GM18499 (cell line): ENCODE data around the gene CACNA1I.

ENCODE experiments used
- ATAC-seq: cut with Tn5 transposase; IDR thresholded peaks from one replicate; pipeline ENCODE4 v1.9.1; 2021; ENCODE audit warnings: moderate number of reproducible peaks; ENCODE audit not compliant: insufficient read depth, unreplicated experiment

Gene CACNA1I

DNA sequence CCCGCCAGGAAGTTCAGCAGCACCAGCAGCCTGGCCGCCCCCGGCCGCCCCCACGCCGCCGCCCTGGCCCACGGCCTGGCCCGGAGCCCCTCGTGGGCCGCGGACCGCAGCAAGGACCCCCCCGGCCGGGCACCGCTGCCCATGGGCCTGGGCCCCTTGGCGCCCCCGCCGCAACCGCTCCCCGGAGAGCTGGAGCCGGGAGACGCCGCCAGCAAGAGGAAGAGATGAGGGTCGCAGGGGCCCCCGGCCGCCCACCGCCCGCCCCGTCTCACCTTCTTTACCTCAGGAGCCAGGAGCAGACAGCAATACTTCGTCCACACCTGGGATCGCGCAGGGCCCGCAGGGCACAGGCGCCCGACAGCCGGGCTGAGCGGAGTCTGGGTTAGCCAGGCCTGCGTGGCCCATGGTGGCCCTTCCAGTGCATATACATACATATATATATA lies 115.6 kb downstream of the CACNA1I start:
- no peak for ATAC-seq

DNA sequence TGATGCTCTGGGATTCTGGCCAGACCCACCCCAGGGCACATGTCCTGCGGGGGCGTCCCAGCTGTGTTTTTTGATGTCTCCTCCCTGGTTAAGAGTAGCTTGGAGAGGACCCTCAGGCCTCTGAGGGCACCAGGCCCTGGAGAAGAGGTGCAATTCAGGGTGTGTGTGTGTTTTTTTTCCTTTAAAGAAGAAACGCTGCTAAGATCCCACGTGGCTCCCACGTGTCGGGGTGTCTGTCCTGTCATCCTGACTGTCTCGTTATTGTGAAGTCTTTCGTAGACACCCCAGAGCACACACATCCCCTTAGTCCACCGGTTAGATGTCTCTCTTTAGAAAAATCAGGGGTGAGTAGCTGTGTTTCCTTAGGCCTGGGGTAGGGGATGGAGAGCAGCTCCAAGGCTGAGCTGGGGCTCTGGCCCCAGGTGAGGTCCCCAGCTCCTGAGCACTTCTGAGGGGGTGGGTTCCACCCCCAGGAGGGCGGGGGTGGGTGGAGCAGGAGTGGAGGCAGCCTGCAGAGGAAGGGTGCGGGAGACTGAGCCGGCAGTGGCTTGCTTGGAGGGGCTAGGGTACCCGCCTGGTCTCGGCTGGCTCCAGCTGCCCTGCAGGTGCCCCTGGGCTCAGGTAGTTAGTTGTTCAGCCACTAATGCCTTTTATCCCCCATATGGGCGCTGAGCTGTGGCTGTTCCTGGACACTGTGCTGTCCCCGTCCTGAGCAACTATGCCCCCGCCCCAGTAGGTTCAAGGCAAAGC lies 116.4 kb downstream of the CACNA1I start:
- ATAC-seq = no peak

DNA sequence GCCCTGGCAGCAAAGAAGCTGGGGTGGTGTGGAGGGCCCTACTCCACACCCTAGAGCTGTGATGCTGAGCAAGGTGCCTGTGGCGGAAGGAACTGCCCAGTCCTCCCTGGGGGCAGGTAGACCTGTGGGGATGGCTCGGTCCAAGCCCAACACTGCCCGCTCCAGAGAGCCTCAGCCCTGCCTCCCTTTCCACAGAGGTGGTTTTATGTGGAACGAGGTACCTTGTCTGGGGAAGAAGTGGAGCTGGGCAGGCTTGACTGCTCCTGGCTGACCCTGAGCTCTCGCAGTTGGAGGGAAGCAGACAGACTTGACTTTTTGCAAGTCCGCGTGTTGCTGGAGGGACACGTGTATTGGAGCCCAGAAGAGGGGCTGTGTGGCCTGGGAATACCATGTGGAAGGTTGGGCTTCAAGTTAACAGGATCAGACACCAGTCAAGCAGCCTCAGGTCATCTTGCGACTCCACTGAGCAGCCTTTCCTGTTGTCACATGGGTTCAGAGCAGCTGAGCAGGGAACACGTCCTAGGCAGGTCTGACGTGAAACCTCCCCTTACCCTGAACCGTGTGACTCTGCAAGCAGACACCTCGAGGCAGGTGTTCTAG lies 117.7 kb downstream of the CACNA1I start:
- no peak for ATAC-seq

DNA sequence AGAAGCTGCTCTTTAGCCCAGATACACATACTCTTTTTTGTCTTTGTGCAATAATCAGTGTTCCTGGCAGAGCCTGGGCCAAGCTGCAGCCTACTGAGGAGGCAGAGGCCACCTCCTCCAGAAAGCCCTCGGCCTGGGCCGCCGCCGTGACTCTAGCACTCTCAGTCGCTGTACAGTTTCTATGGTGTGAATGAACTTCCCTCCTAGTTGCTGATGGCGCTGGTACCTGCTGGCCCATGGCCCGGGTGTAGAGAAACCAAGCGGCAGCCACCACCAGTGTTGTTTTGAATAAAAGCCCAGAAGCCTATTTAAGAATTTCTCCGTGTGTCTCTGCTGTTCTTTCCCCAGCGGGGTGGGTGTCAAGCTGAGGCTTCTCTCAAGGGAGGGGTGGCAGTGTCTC lies 118.9 kb downstream of the CACNA1I start:
- no peak for ATAC-seq

DNA sequence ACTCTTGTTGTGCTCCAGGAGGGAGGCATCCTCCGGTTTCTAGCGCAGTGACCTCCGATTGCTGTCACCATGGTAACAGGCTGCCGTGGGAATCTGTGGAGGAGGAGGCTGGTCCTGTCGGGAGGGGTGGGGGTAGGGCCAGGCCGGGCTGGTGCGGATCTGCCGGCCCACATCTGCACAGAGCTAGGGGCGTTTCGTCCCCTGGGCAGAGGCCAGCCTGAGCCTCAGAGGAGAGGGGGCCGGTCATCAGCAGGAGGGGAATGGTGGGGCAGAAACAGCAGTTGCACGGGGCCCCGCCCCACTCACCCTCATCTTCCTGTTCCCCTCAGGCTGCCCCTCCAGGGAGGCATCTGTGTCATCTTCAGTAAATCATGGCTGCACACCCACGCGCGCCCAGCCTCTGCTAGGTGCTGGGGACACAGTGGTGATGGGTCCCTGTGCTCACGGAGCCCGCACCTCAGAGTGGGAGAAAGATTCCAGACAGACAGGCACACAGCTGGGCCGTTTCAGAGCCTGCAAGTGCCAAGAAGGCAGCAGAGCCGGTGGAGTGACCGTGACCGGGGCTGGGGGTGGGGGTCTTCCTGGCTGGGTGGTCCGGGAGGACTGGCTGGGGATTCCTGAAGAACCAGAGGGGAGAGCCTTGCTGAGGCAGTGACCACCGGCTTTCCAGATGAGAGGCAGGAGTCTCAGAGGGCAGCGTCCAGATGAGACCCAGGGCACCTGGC lies 120.5 kb downstream of the CACNA1I start:
- no peak for ATAC-seq

DNA sequence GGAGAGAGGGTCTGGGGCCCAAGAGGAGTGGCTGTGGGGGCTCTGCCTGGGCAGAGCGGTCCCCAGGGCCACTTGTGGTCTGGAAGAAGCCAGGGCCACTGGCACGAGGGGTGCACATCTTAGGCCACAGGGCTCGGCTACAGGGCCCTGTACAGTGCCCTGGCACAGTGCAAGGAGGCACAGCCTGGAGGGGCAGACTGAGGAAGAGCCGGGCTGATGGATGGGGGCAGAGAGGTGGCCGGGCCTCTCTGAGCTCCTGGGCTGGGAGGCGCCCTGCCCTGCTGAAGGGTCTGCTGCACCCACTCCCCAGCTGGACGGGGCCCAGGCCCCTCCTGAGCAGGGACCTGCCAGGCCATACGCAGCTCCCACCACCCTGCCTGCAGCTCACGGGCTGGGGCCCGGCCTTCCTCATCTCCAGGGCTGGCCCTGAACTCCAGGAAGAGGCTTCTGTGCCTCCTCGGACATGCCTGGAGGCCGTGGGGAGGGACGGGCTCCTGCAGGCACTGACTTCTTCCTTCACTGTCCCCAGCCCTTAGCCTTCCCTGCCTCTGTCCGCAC lies 123.5 kb downstream of the CACNA1I start:
- ATAC-seq = no peak

DNA sequence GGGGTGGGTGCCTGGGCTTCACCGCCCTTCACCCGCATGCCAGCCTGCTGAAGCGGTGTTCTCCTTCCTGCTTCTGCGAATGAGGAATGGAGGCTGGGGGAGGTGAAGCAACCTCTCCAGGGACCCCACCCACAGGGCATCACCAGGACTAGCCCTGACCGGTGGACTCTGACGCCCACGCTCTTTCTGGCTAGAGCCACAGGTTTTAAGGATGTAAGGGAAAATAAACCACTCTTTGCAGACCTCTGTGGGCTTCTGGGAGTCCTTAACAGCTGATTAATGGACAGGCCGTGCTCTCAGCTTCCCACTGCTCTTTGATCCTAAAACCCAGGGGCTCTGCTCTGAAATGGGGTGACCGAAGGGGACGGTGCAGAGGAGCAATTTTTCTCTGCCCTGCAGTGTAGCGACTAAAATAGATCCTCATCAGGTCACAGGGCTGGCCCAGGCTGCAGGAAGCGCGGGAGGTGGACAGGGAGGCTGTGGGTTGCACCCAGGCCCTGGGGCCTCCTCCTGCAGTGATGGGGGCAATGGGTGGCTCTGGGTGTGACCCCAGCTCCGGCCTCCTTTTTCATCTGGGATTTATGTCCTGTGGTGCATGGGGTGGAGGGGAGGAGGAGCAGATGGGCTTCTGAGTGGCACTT lies 127.4 kb downstream of the CACNA1I start:
- ATAC-seq = no peak

DNA sequence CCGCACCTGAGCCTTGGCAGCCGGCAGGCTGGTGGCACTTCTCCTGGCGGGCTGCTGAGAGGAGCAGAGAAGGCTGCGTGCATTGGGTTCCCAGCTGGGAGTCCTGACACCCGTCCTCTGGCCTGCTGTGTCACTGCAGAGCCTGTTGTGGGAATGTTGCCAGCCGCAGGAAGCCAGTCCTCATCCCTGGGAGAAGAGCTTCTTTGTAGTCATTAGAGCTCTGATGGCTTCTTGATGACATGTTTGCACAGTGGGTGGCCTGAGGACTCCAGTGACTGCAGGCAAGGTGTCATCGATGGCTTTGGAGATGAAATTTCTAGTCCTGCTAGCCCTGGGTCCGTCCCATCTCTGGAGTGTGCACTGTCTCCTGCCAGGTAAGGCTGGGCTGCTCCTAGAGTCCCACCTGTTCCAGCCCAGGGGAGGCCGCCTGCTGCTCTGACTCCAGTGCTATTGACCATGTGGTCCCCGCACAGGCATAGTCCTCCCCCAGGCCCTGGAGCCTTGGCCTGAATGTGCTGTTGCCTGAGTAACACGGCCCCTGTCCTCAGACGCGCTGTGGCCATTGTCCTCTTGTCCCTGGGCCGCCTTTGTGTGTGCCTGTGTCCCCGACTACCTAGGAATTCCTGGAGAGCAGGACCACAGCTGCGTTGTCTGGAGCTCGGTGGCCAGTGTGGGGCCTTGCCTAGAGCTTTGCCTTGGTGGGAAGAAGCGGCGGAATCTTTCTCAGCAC lies 129.2 kb downstream of the CACNA1I start:
- ATAC-seq = no peak

DNA sequence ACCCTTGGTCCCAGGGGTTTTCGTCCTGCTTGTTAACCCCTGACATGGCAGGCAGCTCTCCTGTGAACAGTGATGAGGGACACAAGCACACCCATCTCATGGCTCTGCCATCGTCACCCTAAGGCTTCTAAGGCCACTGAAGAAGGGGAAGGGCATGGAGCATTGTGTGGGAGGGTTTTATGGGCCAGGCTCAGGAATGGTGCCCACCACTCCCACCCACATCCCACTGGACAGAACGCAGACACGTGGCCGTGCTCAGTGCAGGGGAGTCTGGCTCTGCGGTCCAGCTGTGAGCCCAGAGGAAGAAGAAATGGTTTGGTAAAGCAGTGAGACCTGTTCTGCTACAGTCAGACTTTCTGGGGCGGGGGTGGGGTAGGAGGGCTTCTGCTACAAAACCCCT lies 130.0 kb downstream of the CACNA1I start:
- no peak for ATAC-seq

DNA sequence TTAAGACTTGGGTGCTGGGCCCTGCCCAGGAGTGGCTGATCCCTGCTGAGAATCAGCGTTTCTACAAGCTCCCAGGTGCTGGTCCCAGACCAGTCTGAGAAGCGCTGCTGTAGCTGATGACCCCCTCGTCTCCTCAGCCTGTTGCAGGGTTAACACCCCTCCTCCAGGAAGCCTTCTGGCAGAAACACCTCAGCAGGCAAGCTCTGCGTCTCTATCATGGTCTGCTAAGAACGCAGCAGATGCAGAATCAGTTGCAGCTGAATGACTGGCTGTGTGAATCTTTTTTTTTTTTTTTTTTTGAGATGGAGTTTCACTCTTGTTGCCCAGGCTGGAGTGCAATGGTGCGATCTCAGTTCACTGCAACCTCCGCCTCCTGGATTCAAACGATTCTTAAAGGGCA lies 132.5 kb downstream of the CACNA1I start:
- ATAC-seq = no peak

DNA sequence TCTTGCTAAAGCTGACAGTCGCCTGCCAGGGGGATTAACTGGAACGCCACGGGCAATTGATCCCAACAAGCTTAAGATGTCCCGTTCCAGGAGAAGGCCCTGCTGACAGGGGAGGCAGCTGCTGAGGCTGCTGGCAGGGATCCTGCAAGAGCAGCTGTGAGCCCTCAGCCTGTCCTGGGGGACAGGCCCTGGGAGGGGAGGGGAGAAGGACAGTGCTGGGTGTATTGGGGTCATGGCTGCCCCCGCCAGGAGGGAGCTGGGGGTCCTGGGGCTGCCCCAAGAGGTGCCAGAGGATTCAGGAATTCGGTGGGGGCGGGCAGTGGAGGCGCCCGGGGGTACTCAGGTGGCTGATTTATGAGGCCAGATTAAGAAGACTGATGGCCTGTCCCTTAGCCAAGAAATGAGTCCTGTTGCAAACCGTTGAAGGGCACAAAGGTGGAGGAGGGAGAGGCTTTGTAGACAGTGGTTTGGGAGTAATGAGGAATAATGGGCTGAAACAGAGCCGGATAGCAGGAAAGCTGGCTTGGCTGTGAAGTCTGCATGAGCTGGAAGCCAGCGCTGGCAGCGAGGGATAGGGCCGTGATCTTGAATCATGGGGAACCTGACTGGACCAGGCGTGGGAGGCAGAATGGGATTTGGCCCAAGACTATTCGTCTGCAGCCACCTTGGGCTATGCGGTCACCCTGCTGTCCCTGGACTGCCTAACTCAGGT lies 133.5 kb downstream of the CACNA1I start:
- ATAC-seq = no peak

DNA sequence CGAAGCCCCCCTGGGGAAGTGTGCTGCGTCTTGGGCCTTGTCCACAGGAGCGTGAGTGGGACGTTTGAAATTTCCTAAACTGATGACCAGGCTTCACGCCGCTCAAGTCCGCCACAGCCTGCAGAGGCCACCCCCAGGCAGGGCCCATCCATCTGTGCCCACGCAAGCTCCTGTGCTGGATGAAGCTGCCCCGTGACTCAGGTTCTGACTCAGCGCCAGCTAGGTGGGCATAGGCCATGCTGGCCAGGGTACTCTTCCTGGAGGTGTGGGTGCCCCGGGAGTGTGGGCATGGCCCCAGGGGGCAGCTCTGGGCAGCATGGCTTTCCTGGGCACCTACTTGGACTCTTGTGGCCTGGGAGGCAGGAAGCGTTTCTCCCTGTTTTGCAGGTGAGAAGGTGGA lies 134.8 kb downstream of the CACNA1I start:
- no peak for ATAC-seq

DNA sequence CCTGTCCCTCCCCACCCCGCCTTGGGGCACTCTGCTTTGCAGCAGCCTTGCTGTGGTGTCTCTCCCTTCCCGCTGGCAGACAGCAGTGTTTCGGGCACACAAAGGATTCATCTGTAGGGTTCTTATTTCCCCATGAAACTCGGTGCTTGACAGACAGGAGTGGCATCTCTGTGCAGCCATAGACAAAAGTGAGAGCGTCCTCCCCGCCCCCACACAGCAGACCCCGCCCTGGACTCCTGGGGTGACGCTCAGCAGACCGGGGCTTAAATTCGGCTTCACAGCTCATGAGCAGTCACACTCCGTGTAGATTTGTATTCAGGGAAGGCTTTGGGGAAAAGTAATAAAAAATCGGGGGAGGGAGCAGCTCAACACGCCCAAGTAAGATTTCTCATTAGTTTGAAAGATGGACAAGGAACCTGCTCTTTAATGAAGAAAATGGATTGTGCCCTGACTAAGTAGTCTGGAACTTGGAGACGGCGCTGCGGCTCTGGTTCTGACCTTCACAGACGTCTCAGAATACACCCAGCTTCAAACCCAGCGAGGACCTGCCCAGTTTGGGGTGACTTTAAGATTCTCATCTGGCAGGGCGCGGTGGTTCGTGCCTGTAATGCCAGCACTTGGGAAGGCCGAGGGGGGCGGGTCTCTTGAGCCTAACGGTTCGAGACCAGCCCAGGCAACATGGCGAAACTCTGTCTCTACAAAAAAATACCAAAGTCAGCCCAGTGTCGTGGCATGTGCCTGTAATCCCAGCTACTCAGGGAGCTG lies 136.0 kb downstream of the CACNA1I start:
- no peak for ATAC-seq

DNA sequence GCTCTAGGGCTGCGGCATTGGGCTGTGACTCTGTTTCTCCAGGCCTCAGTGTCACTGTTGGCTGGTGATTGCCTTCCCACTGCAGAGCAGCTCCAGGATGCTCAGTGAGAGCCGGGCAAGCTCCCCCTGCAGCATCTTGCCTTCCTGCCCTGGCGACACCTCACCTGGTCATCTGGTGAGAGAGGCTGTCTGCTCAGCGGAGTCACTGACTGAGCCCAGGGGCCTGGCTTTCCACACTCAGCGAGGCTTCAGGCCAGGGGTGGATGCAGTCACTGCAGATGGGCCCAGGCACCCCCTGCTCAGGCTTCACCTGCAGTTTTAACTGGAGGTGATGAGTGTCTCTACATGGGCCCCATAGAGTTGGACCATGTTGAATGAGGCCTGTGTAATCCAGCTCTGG lies 136.8 kb downstream of the CACNA1I start:
- ATAC-seq = no peak

DNA sequence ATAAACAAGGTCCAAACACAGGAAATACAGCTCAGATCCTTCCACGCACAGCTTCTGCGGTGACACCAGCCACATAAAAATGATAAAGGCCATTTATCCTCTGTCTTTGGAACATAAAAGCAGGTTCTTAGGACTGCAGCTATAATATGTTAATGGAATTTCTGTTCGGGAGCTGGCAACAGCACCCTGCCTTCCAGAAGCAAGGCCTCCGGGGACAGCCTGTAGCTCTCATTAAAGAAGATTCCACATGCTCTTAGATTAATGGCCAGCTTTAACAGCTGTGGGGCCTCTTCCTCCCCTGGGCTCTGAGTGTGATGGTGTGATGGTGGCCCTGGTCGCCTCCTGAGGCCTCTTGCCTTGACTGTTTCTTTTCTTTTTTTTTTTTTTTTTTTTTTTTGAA lies 137.3 kb downstream of the CACNA1I start:
- ATAC-seq = no peak

DNA sequence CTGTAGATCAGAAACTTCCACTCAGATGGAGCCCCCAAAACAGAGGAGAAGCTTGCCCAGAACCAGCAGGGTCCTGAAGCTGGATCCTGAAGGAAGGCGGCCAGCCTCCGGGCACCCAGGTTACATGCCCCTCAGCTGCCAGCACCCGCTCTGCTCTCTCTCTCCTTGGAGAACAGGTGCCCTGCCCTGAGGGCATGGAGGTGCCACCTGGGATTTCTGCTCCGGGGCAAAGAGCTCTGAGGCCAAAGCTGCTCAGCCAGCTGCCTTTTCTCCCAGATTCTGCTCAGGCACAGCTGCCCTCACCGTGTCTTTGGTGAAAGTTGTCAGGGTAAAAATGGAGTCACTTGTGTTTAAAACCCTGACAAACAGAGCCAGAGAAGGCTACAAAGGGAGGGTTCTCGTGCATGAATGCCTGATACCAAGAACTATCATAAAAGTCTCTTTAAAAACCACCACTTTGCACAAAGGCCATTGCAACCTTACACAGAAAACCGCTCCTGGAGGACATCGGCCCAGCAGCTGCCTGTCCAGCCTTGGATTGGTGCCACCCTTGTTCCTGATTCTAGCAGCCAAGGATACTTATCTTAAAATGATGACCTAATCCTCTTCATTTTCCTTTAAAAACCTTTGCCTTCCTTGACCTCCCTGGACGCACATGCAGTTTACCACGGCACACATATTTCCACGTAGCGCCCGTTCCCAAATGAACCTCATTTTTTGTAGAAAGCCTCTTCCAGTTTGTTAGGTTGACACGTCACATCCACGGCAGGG lies 140.0 kb downstream of the CACNA1I start:
- no peak for ATAC-seq

DNA sequence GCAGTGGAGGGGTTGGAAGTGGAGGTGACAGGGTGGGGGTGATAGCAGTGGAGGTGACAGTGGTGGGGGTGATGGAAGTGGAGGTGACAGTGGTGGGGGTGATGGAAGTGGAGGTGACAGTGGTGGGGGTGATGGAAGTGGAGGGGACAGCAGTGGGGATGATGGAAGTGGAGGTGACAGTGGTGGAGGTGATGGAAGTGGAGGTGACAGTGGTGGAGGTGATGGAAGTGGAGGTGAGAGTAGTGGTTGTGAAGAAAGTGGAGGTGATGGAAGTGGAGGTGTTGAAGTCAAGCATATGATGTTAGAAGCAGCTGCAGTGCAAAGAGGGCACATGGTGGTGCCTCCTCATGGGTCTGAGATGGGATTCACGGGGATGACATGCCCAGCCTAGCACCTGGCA lies 141.5 kb downstream of the CACNA1I start:
- no peak for ATAC-seq
